Osteocyte (in vitro differentiated cells): ENCODE results near the gene BCAP31. TPM values are rescaled to one million over a fixed set of nuclear protein-coding genes. Genes with fewer than 3 reads are reported as not detected.
A peak's percentile ranks its signal among the peaks of the same experiment; 100 is the strongest.

Source experiments
- DNase-seq: peaks from one replicate; pipeline ENCODE4 v3.0.0; 2021; ENCODE audit warnings: mixed read lengths; ENCODE audit not compliant: unreplicated experiment; ENCODE audit errors: extremely low spot score
- H3K27ac Mint-ChIP-seq: one replicate; pipeline ENCODE4 v1.8.0; 2021; ENCODE audit warnings: mild to moderate bottlenecking, mixed read lengths; ENCODE audit not compliant: unreplicated experiment
- H3K27me3 Mint-ChIP-seq: one replicate; pipeline ENCODE4 v1.8.0; 2021; ENCODE audit warnings: mixed read lengths; ENCODE audit not compliant: unreplicated experiment
- H3K36me3 Mint-ChIP-seq: one replicate; pipeline ENCODE4 v1.8.0; 2021; ENCODE audit warnings: mixed read lengths; ENCODE audit not compliant: unreplicated experiment
- H3K4me1 Mint-ChIP-seq: one replicate; pipeline ENCODE4 v1.8.0; 2021; ENCODE audit warnings: mixed read lengths; ENCODE audit not compliant: unreplicated experiment
- H3K4me3 Mint-ChIP-seq: one replicate; pipeline ENCODE4 v1.8.0; 2021; ENCODE audit warnings: mild to moderate bottlenecking, moderate library complexity, mixed read lengths; ENCODE audit not compliant: unreplicated experiment
- H3K9me3 Mint-ChIP-seq: one replicate; pipeline ENCODE4 v1.8.0; 2021; ENCODE audit warnings: mixed read lengths; ENCODE audit not compliant: unreplicated experiment
- total RNA-seq: library from RNA; stranded (reverse); gene quantifications from 2 replicates; pipeline ENCODE4 v1.2.1, GENCODE V29; 2021
- TF ChIP-seq, protein P1 (sequence below): fragments of 200-600 bp; sonication (generic); IDR thresholded peaks from 2 replicates; pipeline ENCODE4 v1.5.0; 2021; ENCODE audit warnings: antibody characterized with exemption, mild to moderate bottlenecking, moderate library complexity

The BCAP31 gene
- total RNA-seq, 1 donor from 2014 or later: 172 TPM

DNA sequence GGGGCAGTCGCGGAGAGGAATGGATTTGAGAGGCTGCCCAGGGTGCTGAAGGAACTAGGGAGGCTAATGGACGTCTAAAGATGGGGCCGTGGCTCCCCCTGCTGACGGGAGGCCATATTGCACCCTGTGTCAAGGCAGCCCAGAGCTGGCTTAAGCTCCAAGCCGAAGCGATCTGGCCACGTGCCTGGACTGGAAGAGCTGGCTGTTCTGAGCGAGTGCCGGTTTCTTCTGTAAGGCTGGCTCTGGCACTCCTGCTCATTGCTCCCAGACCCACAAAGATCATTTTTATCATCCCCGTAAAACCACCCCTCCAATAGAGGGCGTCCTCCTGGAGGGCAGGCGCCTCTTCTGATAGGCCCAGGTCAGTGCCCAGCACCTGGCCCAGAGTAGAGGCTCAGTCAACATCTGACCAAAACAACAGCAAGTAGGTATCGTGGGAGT, 56.2 kb downstream of the BCAP31 start:
- H3K4me3 Mint-ChIP-seq: no peak overlapping the region
- TF ChIP-seq, protein P1, sequence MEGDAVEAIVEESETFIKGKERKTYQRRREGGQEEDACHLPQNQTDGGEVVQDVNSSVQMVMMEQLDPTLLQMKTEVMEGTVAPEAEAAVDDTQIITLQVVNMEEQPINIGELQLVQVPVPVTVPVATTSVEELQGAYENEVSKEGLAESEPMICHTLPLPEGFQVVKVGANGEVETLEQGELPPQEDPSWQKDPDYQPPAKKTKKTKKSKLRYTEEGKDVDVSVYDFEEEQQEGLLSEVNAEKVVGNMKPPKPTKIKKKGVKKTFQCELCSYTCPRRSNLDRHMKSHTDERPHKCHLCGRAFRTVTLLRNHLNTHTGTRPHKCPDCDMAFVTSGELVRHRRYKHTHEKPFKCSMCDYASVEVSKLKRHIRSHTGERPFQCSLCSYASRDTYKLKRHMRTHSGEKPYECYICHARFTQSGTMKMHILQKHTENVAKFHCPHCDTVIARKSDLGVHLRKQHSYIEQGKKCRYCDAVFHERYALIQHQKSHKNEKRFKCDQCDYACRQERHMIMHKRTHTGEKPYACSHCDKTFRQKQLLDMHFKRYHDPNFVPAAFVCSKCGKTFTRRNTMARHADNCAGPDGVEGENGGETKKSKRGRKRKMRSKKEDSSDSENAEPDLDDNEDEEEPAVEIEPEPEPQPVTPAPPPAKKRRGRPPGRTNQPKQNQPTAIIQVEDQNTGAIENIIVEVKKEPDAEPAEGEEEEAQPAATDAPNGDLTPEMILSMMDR: peak; percentile 76
- peaks cover 17% of the 10 kb centered on the region for H3K27me3 Mint-ChIP-seq
- peaks cover 6% of the 10 kb centered on the region for H3K4me1 Mint-ChIP-seq
- DNase-seq: peak; percentile 92
- peaks cover 10% of the 10 kb centered on the region for H3K9me3 Mint-ChIP-seq
- no peak overlapping the region for H3K27ac Mint-ChIP-seq
- peaks cover 2% of the 10 kb centered on the region for H3K36me3 Mint-ChIP-seq

DNA sequence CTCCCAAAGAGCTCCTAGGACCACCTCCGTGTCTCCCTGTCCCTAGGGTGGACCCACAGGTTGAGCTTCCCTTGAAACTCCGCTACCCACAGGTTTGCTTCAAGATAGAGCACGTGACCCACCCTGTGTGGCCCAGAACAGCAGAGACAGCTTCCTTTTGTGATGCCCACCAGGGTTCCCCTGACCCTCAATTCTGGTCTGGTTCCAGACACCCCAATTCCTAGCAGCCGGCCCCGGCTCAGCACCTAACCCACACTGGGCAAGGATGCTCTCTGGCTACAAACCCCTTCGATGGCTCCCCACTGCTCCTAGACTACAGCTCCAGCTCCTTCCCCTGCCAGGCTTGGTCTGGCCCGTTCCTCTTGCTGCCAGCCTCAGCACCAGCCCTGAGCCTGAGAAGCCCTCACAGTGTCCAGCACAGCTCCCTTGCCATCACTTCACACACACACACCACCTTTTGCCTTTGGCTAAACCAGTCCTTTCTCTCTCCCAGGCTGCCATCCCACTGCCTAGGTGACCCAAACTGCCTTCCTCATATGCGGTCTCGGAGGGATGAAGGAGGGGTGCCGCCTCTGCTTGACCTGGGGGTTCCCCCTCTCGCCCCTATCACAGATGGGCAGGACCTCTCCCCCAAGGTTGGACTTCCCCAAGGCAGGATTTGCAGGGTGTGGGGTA, 56.8 kb downstream of the BCAP31 start:
- peaks cover 10% of the 10 kb centered on the region for H3K9me3 Mint-ChIP-seq
- no peak overlapping the region for H3K4me3 Mint-ChIP-seq
- peaks cover 2% of the 10 kb centered on the region for H3K36me3 Mint-ChIP-seq
- DNase-seq: no peak
- peaks cover 20% of the 10 kb centered on the region for H3K27me3 Mint-ChIP-seq
- H3K4me1 Mint-ChIP-seq: peaks cover 6% of the 10 kb centered on the region
- TF ChIP-seq, protein P1: no peak
- H3K27ac Mint-ChIP-seq: no peak overlapping the region

DNA sequence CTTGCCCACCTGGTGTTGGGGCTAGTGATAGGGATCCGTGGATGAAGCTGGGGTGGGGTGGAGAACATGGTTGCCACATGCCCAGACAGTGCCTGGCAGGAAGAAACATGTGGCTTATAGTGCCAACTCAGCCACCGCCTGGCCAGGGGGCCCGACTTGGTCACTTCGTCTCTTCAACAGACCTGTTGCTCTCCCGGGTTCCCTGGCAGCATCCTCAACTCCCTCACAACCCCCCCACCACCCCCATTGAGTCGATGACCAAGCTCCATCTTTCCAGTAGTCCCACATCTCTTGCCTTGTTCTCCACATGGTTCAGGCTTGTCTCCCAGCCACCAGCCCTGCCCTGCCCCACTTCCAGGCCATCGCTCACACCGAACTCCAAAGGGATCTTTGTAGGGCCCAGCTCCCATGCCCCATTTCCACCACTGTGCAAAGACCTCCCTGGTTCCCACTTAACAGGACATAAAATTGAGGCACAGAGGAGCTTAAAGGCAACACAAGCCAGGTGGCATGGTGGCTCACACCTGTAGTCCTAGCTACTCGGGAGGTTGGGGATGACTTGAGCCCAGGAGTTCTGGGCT, 58.4 kb downstream of the BCAP31 start:
- H3K27me3 Mint-ChIP-seq: peaks cover 35% of the 10 kb centered on the region
- H3K9me3 Mint-ChIP-seq: peaks cover 10% of the 10 kb centered on the region
- H3K4me1 Mint-ChIP-seq: peaks cover 6% of the 10 kb centered on the region
- TF ChIP-seq, protein P1: no peak
- H3K4me3 Mint-ChIP-seq: no peak overlapping the region
- H3K27ac Mint-ChIP-seq: no peak overlapping the region
- H3K36me3 Mint-ChIP-seq: peaks cover 2% of the 10 kb centered on the region
- DNase-seq: no peak

DNA sequence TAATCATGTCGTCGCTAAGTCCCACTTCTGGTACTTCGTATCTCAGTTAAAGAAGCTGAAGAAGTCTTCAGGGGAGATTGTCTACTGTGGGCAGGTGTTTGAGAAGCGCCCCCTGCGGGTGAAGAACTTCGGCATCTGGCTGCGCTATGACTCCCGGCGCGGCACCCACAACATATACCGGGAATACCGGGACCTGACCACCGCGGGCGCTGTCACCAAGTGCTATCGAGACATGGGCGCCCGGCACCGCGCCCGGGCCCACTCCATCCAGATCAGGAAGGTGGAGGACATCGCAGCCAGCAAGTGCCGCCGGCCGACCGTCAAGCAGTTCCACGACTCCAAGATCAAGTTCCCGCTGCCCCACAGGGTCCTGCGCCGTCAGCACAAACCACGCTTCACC, 61.9 kb downstream of the BCAP31 start:
- Mint-ChIP-seq H3K9me3 (peaks cover 19% of the 10 kb centered on the region), H3K27me3 (peaks cover 45% of the 10 kb centered on the region), H3K4me3 (no peak overlapping the region), H3K4me1 (no peaks in the 10 kb centered on the region), H3K27ac (no peak overlapping the region), H3K36me3 (peaks cover 5% of the 10 kb centered on the region)
- no peak for DNase-seq
- TF ChIP-seq, protein P1: peak; percentile 50

DNA sequence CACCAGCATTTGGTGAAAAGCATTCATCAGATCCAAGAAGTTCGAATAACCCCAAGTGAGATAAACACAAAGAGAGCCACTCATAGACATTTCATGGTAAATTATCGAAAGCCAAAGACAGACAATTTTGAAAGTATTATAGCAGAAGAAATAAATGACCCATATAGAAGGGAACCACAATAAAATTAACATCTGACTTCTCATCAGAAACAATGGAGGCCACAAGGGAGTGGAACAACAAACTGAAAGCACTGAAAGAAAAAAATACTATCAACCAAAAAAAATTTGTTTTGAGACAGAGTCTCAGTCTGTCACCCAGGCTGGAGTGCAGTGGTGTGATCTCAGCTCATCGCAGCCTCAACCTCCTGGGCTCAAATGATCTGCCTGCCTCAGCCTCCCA, 64.9 kb downstream of the BCAP31 start:
- DNase-seq: no peak
- TF ChIP-seq, protein P1: no peak
- Mint-ChIP-seq H3K36me3 (peaks cover 3% of the 10 kb centered on the region), H3K27me3 (peaks cover 31% of the 10 kb centered on the region), H3K9me3 (peaks cover 13% of the 10 kb centered on the region), H3K27ac (no peak overlapping the region), H3K4me1 (no peaks in the 10 kb centered on the region), H3K4me3 (no peak overlapping the region)
